DMS79 (cell line): ENCODE measurements around the gene CHD2.
"Not testable (repeated sequence)": the region's sequence is repeated elsewhere in the genome, so short reads cannot be mapped to it uniquely, and the experiment has no call there.

Source experiments
- DNase-seq: peaks from one replicate; lab custom pipeline; 2025; lab: John Stamatoyannopoulos, UW

Gene CHD2

DNA sequence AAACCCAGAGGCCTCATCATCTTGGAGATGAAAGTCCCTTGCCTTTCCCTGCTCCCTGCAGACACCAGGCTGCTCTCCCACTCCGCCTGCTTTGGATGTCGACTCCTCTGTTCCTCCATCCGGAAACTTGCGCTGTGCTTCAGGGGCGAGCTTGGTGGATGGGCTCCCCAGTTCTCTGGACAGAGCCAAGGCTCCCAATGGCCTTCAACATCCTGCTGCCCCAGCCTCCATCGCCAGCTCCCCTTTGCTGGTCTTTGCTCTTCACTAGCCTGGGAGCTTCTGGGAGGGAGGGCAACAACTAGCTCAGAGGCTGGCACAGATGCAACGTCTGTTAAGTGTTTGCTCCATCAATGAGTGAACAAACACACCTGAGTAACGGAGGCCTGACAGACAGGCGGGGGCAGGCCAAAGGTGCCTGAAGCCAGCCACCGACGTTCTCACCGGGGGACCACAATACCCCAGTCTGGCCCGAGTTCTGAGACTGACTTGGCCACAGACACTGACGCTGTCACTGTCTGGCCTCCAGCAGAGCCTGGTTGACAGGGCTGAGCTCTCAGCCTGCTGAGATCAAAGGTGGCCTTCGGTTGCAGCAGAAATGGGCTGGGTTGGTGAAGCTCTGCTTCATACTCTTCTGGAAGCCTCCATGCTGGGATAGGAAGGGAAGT is 149.9 kb downstream of the CHD2 start:
- peak; percentile 37 for DNase-seq

DNA sequence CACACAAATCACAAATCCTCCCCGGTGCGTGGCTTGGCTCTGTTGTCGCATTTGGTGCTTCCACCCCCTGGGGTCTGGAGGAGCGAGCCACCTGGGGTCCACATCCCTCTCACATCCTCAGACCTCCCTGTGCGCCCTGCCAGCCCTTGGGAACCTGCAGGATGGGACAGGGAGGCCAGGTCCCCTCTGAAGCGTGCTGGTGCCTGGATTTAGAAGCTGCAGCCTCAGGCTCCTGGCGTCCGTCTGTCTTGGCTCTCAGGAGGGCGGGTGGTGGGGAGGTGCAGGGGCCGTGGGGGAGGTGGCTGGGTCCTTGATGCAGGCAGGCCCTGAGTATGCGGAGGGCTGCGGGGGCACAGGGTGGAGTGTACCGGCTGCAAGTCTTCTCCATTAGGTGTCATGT is 150.5 kb downstream of the CHD2 start:
- no peak for DNase-seq

DNA sequence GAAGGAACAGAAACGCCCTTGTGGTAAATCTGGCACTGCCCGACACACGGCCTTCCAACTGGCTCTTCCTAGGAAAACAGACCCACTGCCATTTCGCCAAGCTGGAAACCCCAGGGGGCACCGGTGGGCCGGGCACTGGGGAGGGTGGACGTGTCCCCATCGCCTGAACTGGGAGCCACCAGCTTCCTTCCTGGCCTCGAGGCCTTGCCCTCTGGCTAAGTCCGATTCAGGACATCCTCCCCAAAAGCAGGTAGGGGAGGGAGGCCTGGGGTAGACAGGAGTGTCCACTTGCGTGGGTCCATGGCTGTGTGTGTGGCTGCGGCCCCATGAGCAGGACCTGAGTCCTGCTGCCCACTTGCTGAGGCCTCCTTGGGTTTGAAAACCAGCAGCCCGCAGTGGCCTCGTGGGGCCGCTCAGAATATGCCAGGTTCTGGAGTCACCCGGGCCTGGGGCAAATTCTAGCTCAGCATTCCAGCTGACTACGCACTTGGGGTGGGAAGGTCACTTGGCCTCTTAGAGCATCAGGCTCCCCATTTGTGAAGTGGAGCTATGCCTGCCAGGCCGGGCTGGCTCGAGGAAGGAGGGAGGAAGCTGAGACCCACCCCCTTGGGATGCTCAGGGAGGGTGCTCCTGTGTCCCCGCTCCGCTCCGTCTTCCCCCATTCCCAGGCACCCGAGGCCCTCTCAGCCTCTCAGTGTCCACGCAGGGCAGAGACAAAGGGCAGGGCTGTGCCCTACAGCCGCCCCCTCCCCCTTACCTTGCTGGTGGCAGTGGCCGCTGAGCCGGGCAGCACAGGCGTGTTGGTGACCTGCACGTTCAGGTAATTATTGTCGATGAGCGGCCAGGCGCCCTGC is 151.3 kb downstream of the CHD2 start:
- no peak for DNase-seq

DNA sequence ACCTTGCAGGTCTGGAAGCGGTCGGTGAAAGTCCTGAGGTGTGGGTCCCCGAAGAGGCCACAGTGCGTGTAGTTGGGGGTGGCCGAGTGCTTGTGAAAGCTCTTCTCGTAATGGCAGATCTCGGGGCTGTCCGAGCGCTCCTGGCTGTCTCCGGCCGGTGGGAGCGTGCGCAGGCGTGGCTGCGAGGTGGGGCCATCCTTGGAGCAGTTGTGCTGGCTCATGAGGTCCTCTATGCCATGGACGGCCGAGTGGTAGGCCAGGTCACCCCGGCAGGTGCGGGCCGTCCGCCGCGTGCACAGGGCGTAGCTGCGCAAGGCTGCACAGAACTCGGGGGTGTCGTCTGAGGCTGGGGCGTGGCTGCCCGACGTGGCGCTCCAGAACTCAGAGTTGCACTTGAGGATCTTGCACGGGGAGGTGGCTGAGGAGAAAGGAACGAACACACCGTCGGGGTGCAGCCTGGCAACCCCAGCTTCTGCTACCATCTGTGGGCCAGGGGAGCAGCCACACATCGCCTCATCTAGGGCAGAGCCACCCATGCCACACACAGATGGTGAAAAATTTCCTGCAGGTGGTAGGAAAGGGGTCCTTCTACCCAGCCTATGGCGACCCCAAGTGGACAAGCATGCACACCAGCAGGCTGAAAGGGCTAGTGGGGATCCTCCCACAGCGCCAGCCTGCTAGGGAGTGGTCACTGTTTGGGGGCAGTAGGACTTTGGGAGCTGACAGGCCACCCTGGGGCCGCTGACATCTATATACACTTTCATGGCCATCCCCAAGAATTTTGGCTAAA is 152.2 kb downstream of the CHD2 start:
- no peak for DNase-seq

DNA sequence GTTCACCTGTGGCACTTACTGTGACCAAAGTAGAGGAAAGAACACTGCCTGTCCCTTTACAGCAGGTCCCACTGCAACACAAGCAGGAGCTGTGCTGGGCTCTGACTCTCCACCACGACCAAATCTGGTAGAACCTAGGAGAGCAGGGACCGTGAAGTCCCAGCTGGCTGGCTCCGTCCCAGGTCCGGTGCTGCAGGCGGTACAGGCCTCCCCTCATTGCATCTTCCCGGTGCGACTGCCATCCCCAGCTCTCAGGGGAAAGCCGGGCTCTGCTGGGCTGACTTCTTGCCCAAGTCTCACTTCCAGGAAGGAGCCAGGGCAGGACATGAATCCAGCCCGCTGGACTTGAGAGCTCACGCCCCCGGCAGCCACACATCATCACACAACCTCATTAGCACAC is 155.1 kb downstream of the CHD2 start:
- DNase-seq: no peak

DNA sequence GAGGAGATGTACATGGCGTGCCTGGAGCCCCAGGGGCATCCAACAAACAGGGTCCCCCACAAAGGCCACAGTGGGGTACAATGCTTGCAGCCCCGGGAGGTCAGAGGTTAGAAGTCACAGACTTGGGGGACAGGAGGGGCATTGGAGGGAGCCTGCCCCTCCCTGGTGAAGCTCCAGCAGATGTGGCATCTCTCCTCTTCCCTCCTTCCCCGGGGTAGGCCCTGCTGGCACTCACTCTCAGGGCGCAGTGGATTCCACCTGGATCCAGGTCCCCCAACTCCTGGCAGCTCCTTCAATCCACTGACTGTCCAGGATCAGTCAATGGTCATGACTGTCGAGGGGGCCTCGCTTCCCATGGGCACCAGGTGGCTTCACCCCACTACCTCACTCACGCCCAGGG is 156.7 kb downstream of the CHD2 start:
- DNase-seq: no peak

DNA sequence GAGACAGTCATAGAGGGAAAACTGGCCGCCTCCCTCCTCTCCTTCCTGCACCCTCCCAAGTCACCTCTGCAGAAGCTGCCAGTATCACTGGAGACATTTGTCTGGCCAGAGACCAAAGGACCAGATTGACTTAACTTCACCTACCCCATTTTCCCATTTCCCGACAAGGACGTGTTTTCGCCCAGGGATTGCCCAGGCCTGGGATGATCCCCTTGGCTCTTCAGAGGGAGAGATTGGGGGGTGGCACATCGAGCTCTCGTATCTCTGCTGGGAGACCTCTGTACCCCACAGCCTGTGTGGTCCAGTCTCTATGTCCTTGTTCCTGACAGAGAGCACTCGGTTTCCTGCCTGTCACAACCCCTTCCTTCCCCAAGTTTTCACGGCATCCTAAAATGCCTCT is 157.5 kb downstream of the CHD2 start:
- DNase-seq: no peak

DNA sequence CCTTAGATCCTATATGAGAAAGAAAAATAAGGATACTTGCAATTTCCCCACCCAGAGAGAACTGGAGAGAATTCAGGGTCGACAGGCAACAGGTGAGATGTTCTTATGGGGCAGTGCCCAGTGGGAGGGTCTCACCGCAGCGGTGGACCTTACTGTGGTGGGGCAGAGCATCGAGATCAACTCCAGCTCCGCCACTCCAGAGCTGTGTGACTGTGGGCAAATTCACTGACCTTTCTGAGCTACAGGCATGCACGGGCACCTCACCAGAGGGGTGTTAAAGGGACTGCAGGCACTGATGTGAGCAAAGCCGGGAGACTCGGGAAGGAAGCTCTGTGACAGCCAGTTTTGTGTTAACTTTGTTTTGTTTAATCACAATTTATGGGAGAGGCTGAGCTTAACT is 158.0 kb downstream of the CHD2 start:
- DNase-seq: no peak

DNA sequence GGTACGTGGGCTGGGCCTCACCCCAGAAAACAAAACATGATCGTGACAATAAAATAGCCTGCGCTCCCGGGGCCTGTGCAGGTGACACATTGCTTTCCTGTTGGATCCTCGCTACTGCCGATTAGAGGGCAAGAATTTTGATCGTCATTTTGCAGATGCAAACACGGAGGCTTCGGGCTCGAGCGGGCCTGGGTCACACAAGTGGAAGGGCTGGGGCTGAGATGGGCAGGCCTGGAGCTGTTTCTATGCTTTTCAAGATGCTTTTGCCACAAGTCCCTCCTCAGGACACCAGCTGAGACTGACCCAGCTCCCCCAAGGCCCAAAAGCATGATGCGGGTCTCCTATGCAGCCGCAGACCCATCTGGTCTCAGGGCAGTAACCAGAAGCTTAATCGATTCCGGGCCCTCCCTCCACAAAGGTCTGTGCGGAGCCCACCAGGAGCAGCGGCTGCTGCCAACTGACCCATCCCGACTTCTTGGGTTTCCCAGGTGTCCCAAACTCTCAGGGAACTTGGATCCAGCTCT is 158.8 kb downstream of the CHD2 start:
- DNase-seq: no peak

DNA sequence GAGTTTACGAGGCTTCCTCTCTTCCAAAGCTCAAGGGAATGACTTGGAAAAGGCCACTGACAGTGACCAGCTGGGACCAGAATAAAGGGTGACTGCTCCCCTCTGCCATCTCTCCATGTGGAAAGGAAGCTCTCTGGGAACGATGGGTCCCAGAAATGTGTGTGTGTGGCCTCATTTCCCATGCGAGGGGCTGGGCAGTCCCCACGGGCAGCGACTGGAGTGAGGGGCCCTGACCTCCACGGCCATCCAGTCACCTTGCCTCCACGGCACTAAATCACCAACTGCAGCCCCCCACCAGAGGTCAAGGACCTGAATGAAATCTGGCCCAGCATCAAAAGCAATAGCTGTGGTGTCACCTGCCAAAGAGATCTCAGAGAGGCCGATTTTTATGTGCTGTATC is 159.3 kb downstream of the CHD2 start:
- DNase-seq: no peak

DNA sequence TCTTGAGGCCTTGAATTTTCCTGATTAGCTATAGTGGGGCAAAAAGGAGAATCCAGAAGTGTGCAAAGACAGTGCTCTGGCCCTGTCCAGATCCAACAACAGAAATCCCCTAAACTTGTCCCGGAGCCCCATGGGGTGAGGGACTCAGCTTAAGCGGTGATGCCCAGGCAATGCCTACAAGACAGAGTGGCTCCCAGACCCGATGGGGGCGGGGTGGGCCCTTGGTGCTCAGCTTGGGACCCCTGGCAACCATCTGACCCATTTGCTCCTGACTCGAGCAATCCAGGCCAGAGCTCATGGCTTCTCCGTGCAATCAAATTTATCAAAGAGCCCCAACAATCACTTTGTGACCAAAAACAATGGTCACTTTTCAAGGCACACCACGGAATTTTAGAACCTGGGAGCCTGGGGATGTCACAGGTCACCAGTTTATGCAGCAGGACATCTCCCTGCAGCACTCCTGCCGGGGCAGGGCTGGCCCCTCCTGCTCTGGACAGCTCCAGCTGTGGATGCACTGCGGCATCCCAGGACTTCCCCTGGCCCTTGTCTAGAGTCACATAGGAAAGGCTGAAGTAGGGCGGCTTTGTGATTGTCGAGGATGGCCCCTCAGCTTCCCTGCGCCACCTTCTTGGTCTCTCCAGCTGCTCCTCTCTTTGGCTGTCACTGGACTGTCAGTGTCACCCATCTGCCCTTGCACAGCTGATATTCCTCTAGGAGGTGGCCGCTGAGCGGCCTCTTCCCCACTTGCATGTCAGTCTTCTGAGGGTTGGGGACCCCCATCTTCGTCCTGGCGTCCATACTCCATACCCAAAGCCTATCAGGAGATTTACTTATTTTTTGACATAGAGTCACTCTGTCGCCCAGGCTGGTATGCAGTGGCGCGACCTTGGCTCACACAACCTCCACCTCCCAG is 160.5 kb downstream of the CHD2 start:
- no peak for DNase-seq

DNA sequence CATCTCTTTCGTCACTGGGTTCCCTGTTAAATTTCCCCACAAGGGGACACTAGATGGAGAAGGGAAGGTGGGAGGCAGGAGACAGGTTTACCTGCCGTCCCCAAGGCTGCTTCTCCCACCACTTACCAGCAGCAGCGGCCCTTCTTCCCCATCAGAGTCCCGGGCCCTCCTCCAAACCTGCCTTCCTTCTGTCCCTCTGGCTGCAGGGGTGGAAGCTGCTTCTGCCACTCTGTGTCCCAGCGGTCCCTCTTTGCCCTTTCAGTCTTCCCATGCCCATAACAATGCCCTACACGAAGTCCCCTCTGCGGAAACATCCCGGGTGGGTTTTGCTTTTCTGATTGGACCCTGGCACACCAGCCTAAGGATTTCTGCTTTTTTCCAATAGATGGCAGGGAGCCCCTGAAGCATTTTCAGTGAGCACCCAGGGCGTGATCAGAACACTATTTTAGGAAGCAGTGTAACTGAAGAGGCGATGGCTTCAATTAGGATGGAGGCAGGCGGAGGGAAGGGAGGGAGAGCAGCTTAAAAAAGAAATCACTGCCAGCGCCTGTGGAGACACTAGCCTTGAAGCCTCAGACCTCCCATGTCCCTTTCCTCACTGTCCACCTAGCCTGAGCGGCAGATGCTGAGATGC is 162.6 kb downstream of the CHD2 start:
- DNase-seq: not testable (repeated sequence)

DNA sequence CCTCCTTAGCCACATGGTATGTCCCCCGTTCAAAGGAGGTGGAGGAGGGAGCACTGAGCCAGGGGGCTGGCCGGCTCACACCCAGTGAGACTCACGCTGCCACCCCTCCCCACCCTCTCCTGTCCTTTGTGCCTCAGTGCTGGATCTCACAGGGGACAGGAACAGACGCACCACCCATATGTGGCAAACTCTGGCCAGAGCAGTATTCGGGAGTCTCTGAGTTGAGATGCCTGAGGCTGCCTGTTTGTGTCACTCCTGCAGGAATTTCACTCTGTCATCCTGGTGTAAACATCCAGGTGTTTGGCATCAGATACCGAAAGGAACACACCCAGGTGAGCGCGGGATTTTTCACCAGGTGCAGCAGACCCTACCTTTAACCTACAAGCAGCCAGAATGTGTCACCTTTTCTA is 163.1 kb downstream of the CHD2 start:
- DNase-seq: no peak

DNA sequence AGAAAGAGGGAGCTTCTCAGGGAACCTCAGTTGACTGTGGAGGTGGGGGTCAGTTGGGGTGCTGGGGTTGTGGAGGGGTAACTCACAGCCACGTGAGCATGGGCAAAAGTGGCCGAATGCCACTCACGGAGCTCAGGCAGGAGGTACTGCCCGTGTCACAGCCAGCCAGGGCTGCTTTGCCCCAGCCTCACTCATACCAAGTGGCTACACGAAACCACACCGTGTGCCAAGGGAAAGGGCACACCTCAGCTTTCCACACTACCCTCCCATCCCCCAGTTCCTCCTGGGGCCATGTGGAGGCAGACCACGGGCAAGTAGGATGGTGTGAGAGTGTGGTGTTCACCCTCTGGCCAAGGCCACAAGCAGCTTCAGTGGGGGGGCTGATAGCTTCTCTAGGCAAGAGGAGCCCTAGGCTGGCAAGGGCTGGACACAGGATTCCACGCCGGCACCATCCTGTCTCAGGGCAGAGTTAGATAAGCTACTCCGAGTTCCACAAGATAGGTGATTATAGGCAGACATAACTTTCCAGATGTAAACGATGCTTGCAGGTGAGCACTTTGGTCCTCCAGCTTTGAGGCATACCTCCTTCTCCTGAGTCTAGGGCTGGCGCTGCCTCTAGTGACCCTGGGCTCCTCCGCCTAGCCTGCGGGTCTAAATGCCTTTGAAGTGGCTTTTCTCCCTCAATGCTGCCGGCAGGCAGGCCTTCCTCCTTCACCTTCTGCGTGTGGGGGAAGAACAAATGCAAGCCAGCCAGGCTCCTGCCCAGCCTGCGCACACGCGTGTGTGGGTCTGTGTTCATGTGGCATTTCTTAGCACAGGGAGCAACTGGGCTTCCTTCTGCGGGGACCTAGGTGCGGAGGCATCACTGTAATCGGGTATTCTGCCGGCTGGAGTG is 163.9 kb downstream of the CHD2 start:
- DNase-seq: no peak

DNA sequence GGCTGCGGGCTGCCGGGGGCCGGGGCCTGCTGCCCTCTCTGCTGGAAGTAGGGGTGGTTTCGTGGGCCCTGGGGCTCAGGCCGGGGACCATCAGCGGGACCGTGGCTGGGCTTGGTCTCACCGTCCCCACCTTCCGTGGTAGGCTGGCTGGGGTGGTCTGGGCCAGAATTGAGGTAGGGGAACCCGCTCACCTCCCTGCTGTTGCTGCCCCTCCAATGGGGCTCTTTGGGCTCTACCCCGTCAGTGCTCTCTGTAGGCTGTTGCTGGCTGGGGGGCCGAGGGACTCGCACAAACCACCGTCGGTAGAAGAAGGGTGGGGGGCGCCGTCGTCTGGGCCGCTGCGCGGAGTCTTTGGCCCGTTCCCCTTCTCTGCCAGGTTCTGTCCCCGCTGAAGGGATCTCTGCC is 165.5 kb downstream of the CHD2 start:
- DNase-seq: no peak

DNA sequence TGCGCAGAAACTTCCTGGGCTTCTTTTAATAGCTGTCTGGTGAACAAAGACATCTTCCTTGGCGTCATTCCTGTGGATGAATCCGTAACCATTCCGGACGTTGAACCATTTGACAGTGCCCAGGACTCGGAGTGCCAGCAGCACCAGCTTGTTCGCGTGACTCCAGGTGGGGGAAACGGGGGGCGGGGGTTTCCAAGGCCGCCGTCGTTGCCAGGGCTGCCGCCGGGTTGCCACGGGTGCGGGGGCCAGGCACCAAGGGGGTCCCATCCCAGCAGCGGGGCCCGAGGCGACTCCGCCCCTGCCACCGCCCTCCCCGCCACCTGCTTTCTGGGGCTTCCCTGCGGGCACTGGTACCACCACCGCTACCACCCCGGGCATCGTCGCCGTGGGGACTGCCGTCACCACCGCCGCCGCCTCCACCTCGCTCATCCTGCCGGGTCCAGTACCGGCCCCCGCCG is 166.1 kb downstream of the CHD2 start:
- no peak for DNase-seq

DNA sequence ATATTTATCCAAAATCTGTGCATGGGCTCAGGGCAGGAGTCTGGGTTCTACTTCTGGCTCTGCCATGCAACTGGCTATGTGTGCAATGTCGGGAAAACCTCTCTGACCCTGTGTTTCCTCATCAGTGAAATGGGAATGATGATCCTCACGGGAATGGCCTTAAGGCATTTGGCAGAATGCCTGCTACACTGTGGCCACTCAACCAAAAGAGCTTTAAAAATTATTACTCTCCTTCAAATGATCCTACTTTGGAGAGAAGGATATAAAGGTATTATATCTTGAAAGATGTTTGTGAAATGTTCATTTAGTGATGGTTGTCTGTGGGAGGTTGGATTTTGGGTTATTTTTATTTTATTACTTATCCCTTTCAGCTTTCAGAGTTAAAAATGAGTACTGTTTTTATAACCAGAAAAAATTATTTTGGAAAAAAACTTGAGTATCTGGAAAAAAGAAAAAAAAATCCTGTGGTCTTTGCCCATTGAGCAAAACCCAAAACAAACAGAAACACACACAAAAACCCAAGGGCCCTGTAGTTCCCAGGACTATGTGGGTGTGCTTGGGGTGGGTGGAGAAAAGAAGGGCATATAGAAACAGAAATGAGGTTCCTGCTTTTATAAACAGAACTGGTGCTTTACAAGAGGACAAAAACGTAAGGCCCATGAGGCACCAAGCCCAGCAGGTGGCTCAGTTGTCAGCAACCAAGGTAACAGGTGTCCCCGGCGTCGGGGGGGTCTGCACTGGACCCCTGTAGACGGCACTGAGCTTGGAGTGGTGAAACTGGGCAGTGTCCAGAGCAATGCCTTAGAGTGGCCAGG is 166.9 kb downstream of the CHD2 start:
- no peak for DNase-seq

DNA sequence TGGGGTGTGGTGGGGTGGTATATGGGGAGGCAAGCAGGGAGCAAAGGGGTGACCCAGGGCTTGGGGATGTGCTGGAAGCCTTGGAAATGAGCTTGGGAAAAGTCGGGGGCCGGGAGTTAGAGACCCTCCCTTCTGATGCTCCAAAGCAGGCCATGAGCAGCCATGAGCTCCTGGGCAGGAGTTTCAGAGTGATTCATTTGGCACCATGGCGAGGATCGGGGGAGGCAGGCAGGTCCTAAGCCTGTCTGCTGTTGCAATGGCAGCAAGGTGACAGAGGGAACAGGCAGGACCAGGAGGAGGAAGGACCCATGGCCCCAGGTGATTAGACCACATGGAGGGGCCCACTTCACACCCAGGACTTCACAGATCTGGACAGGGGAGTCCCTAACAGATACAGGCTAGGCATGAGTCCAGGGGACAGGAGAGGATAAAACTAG is 167.5 kb downstream of the CHD2 start:
- DNase-seq: no peak
